DOHH2 (cell line): ENCODE measurements around the gene GPC5.

Experiments used
- H3F3A ChIP-seq: fragments of 200-600 bp; sonication (generic), shearing (Covaris generic); 2 replicates; pipeline ENCODE4 v1.6.0; 2016; ENCODE audit warnings: antibody characterized with exemption, mild to moderate bottlenecking; ENCODE audit not compliant: control insufficient read depth, insufficient read depth
- H3K27ac ChIP-seq: fragments of 200-600 bp; sonication (generic); 2 replicates; pipeline ENCODE4 v1.5.1; 2014; ENCODE audit warnings: low read depth, mild to moderate bottlenecking, low read length, moderate library complexity
- H3K27me3 ChIP-seq: fragments of 200-600 bp; sonication (generic); 2 replicates; pipeline ENCODE4 v1.6.1; 2014; ENCODE audit warnings: mild to moderate bottlenecking, low read length, mixed read lengths; ENCODE audit not compliant: control insufficient read depth
- H3K36me3 ChIP-seq: fragments of 200-600 bp; sonication (generic); 2 replicates; pipeline ENCODE4 v1.6.1; 2014; ENCODE audit warnings: mild to moderate bottlenecking, low read length, moderate library complexity, mixed read lengths; ENCODE audit not compliant: control insufficient read depth
- H3K4me1 ChIP-seq: fragments of 200-600 bp; sonication (generic); 2 replicates; pipeline ENCODE4 v1.6.1; 2014; ENCODE audit warnings: mild to moderate bottlenecking, low read length, mixed read lengths; ENCODE audit not compliant: control insufficient read depth
- H3K4me2 ChIP-seq: fragments of 200-600 bp; sonication (generic); 2 replicates; pipeline ENCODE4 v1.6.0; 2014; ENCODE audit warnings: mild to moderate bottlenecking, low read length, moderate library complexity
- H3K4me3 ChIP-seq: fragments of 200-600 bp; sonication (generic); 2 replicates; pipeline ENCODE4 v1.5.1; 2014; ENCODE audit warnings: mild to moderate bottlenecking, low read length, mixed read lengths
- H3K79me2 ChIP-seq: fragments of 200-600 bp; sonication (generic); 2 replicates; pipeline ENCODE4 v1.6.1; 2014; ENCODE audit warnings: mild to moderate bottlenecking, low read length, mixed read lengths; ENCODE audit not compliant: control insufficient read depth
- H3K9me2 ChIP-seq: fragments of 200-600 bp; sonication (generic); replicated peaks from 2 replicates; pipeline ENCODE4 v1.6.1; 2014; ENCODE audit warnings: mild to moderate bottlenecking, low read length, mixed read lengths; ENCODE audit not compliant: control insufficient read depth
- H3K9me3 ChIP-seq: fragments of 200-600 bp; sonication (generic); 2 replicates; pipeline ENCODE4 v1.6.1; 2014; ENCODE audit warnings: antibody characterized with exemption, low read length, mixed read lengths; ENCODE audit not compliant: control insufficient read depth, insufficient read depth
- H4K20me1 ChIP-seq: fragments of 200-600 bp; sonication (generic); 2 replicates; pipeline ENCODE4 v1.6.0; 2014; ENCODE audit warnings: low read depth, mild to moderate bottlenecking, antibody characterized with exemption, low read length, moderate library complexity; ENCODE audit not compliant: control insufficient read depth, insufficient read depth
- CTCF ChIP-seq: fragments of 200-600 bp; sonication (generic); IDR thresholded peaks from one replicate; pipeline ENCODE4 v1.5.1; 2014; ENCODE audit warnings: antibody characterized with exemption, mild to moderate bottlenecking, low read depth, low read length; ENCODE audit not compliant: poor library complexity, severe bottlenecking
- EZH2phosphoT487 ChIP-seq: fragments of 200-600 bp; sonication (generic); IDR thresholded peaks from 2 replicates; pipeline ENCODE4 v1.6.1; 2017; ENCODE audit warnings: borderline replicate concordance, mild to moderate bottlenecking, antibody characterized with exemption, low read length, moderate library complexity, mixed read lengths

Gene GPC5

GRCh38 chr13:92262100-92262788 is 863.8 kb downstream of the GPC5 start:
- Histone ChIP-seq H3K4me2 (no peak overlapping the region), H3K4me1 (no peaks in the 10 kb centered on the region), H3K79me2 (no peaks in the 10 kb centered on the region), H4K20me1 (no peaks in the 10 kb centered on the region), H3F3A (no peaks in the 10 kb centered on the region), H3K9me3 (no peaks in the 10 kb centered on the region), H3K27me3 (no peaks in the 10 kb centered on the region), H3K4me3 (no peak overlapping the region), H3K9me2 (no peaks in the 10 kb centered on the region), H3K36me3 (no peaks in the 10 kb centered on the region), H3K27ac (no peak overlapping the region)
- TF ChIP-seq CTCF (no peak), EZH2phosphoT487 (no peak)

- no peaks in the 10 kb centered on the region for H3K36me3 ChIP-seq
- no peaks in the 10 kb centered on the region for H4K20me1 ChIP-seq
- H3F3A ChIP-seq, result no peaks in the 10 kb centered on the region
- H3K79me2 ChIP-seq, result no peaks in the 10 kb centered on the region
- no peaks in the 10 kb centered on the region for H3K9me2 ChIP-seq
- no peak overlapping the region for H3K27ac ChIP-seq
- no peaks in the 10 kb centered on the region for H3K4me1 ChIP-seq
- TF ChIP-seq CTCF (no peak), EZH2phosphoT487 (no peak)
- no peaks in the 10 kb centered on the region for H3K27me3 ChIP-seq
- H3K4me2 ChIP-seq, result no peak overlapping the region
- H3K9me3 ChIP-seq, result no peaks in the 10 kb centered on the region
- H3K4me3 ChIP-seq, result no peak overlapping the region
Observed at GRCh38 chr13:92265408-92265807, 867.0 kb downstream of the GPC5 start.

GRCh38 chr13:92270990-92271389 is 872.6 kb downstream of the GPC5 start:
- no peaks in the 10 kb centered on the region for H3K4me1 ChIP-seq
- no peaks in the 10 kb centered on the region for H3K36me3 ChIP-seq
- no peaks in the 10 kb centered on the region for H4K20me1 ChIP-seq
- no peaks in the 10 kb centered on the region for H3F3A ChIP-seq
- H3K9me3 ChIP-seq, result no peaks in the 10 kb centered on the region
- H3K27ac ChIP-seq, result no peak overlapping the region
- no peaks in the 10 kb centered on the region for H3K27me3 ChIP-seq
- H3K4me2 ChIP-seq, result no peak overlapping the region
- no peaks in the 10 kb centered on the region for H3K79me2 ChIP-seq
- H3K4me3 ChIP-seq, result no peak overlapping the region
- H3K9me2 ChIP-seq, result no peaks in the 10 kb centered on the region
- no peak for TF ChIP-seq CTCF
- no peak for TF ChIP-seq EZH2phosphoT487
